Activated CD4-positive, alpha-beta T cell treated with anti-CD3 and anti-CD28 coated beads, Interleukin-10, Interleukin-2, amounts not matched to agents 100 ng/mL and 50 ng/mL, durations not matched to agents 16 hours and 8 hours (primary cell): Measurements from ENCODE around the gene UBE2E3.

Experiments
- DNase-seq: peaks from one replicate; pipeline ENCODE4 v3.0.0-alpha.2; 2020

The UBE2E3 gene

GRCh38 chr2:180979749-180980105, 678 bp upstream of the UBE2E3 start:
- no peak for DNase-seq

GRCh38 chr2:180980943-180981911, 822 bp downstream of the UBE2E3 start:
- DNase-seq, result peak; percentile 18

GRCh38 chr2:180983468-180984242, 3.2 kb downstream of the UBE2E3 start:
- DNase-seq, result peak; percentile 35

- no peak for DNase-seq
These were observed 5.5 kb downstream of the UBE2E3 start for GRCh38 chr2:180985771-180986395.

- no peak for DNase-seq
These were observed 6.7 kb downstream of the UBE2E3 start for GRCh38 chr2:180987146-180987545.

- no peak for DNase-seq
These were observed 9.9 kb downstream of the UBE2E3 start for GRCh38 chr2:180990337-180990736.

- DNase-seq, result no peak
These were observed 10.4 kb downstream of the UBE2E3 start for GRCh38 chr2:180990794-180991193.

GRCh38 chr2:180991361-180991760, 11.0 kb downstream of the UBE2E3 start:
- DNase-seq, result no peak

- DNase-seq, result no peak
These were observed 11.4 kb downstream of the UBE2E3 start for GRCh38 chr2:180991820-180992219.

GRCh38 chr2:180992994-180993393, 12.6 kb downstream of the UBE2E3 start:
- no peak for DNase-seq

GRCh38 chr2:180999274-180999964, 19.0 kb downstream of the UBE2E3 start:
- no peak for DNase-seq

GRCh38 chr2:181004647-181005325, 24.4 kb downstream of the UBE2E3 start:
- no peak for DNase-seq

- DNase-seq, result no peak
These were observed 24.9 kb downstream of the UBE2E3 start for GRCh38 chr2:181005326-181005655.

- no peak for DNase-seq
These were observed 25.4 kb downstream of the UBE2E3 start for GRCh38 chr2:181005809-181006208.

GRCh38 chr2:181007086-181007837, 26.9 kb downstream of the UBE2E3 start:
- DNase-seq, result no peak

- no peak for DNase-seq
These were observed 28.0 kb downstream of the UBE2E3 start for GRCh38 chr2:181008407-181008806.

GRCh38 chr2:181021199-181021789, 40.9 kb downstream of the UBE2E3 start:
- DNase-seq, result no peak

- no peak for DNase-seq
These were observed 42.2 kb downstream of the UBE2E3 start for GRCh38 chr2:181022652-181023051.

- DNase-seq, result no peak
These were observed 44.6 kb downstream of the UBE2E3 start for GRCh38 chr2:181025004-181025403.

GRCh38 chr2:181036445-181036844, 56.0 kb downstream of the UBE2E3 start:
- no peak for DNase-seq
